ENCODE data around the gene SERPINA10. TPM values are rescaled to one million over a fixed set of nuclear protein-coding genes. Genes with fewer than 3 reads are reported as not detected.
"Not testable (repeated sequence)": the region's sequence is repeated elsewhere in the genome, so short reads cannot be mapped to it uniquely, and the experiment has no call there.

The SERPINA10 gene
- total and polyA plus RNA-seq, 11 donors, result not detected

- Histone ChIP-seq H3K4me3 (no peak overlapping the region), H3K4me1 (no peaks in the 10 kb centered on the region), H3K36me3 (no peaks in the 10 kb centered on the region), H3K27me3 (peaks cover 0 to 11% (median 0%) of the 10 kb centered on the region in 9 donors), H3K9me3 (peaks cover 0 to 16% (median 6%) of the 10 kb centered on the region in 12 donors), H3K27ac (no peak overlapping the region)
- TF ChIP-seq CTCF (IDR thresholded peaks at IDR 0.05) (no peak), POLR2A (IDR thresholded peaks at IDR 0.05) (no peak)
- 79 to 83% (median 81%) methylated on average over 7 of the region's 7 CpGs for WGBS, 4 donors
- intact Hi-C loops (cut with DNase I), result no loop called here
- DNase-seq (no peak), ATAC-seq (no peak)
These were observed 10.0 kb upstream of the SERPINA10 start for GRCh38 chr14:94303111-94303510.

- Histone ChIP-seq H3K27me3 (peaks cover 0 to 2% (median 0%) of the 10 kb centered on the region in 9 donors), H3K4me3 (no peak overlapping the region), H3K9me3 (peaks cover 0 to 6% (median 0%) of the 10 kb centered on the region in 12 donors), H3K4me1 (no peaks in the 10 kb centered on the region), H3K36me3 (no peaks in the 10 kb centered on the region), H3K27ac (no peak overlapping the region)
- intact Hi-C loops (cut with DNase I), result no loop called here
- ATAC-seq, result no peak
- no peak for TF ChIP-seq CTCF (IDR thresholded peaks at IDR 0.05)
- no peak for TF ChIP-seq POLR2A (IDR thresholded peaks at IDR 0.05)
- WGBS, 4 donors, result 83 to 94% (median 90%) methylated on average over 10 to 15 of the region's 15 CpGs
- DNase-seq, result no peak
These were observed 5.1 kb upstream of the SERPINA10 start for GRCh38 chr14:94298130-94298529.

GRCh38 chr14:94296181-94296545 lies 3.1 kb upstream of the SERPINA10 start:
- H3K27me3 ChIP-seq; intact Hi-C loops (cut with DNase I); H3K4me1 ChIP-seq; H3K9me3 ChIP-seq; H3K4me3 ChIP-seq; H3K36me3 ChIP-seq; H3K27ac ChIP-seq; DNase-seq; ATAC-seq: not testable (repeated sequence)
- 52 to 65% (median 61%) methylated on average over 4 of the region's 4 CpGs for WGBS, 4 donors

GRCh38 chr14:94295360-94296180 lies 2.5 kb upstream of the SERPINA10 start:
- ATAC-seq, result no peak
- no peak overlapping the region for H3K27ac ChIP-seq
- H3K27me3 ChIP-seq, result peaks cover 0 to 5% (median 0%) of the 10 kb centered on the region in 9 donors
- no peak overlapping the region for H3K4me3 ChIP-seq
- DNase-seq, result no peak
- H3K36me3 ChIP-seq, result no peaks in the 10 kb centered on the region
- WGBS, 4 donors, result 54 to 66% (median 60%) methylated on average over 8 to 9 of the region's 9 CpGs
- H3K4me1 ChIP-seq, result no peaks in the 10 kb centered on the region
- H3K9me3 ChIP-seq, result no peaks in the 10 kb centered on the region
- intact Hi-C loops (cut with DNase I), result no loop called here
- TF ChIP-seq POLR2A (IDR thresholded peaks at IDR 0.05), result no peak
- no peak for TF ChIP-seq CTCF (IDR thresholded peaks at IDR 0.05)

GRCh38 chr14:94293578-94293924 lies 483 bp upstream of the SERPINA10 start:
- H3K4me3 ChIP-seq, result no peak overlapping the region
- H3K27me3 ChIP-seq, result peaks cover 0 to 6% (median 0%) of the 10 kb centered on the region in 9 donors
- no peak for DNase-seq
- intact Hi-C loops (cut with DNase I), result no loop called here
- no peaks in the 10 kb centered on the region for H3K4me1 ChIP-seq
- 62 to 81% (median 70%) methylated on average over 3 of the region's 3 CpGs for WGBS, 4 donors
- no peaks in the 10 kb centered on the region for H3K36me3 ChIP-seq
- H3K9me3 ChIP-seq, result no peaks in the 10 kb centered on the region
- no peak overlapping the region for H3K27ac ChIP-seq
- TF ChIP-seq CTCF (IDR thresholded peaks at IDR 0.05) (no peak), POLR2A (IDR thresholded peaks at IDR 0.05) (no peak)
- no peak for ATAC-seq

Measured in heart left ventricle (tissue), 16 donors.